HEK293T (cell line): ENCODE measurements around the gene CAV2.

ENCODE experiments used
- ARNT ChIP-seq: fragments of 450-650 bp; IDR thresholded peaks from 2 replicates; pipeline ENCODE4 v1.6.1; 2017; ENCODE audit warnings: mild to moderate bottlenecking
- BHLHE40 ChIP-seq: fragments of 450-650 bp; IDR thresholded peaks from 2 replicates; pipeline ENCODE4 v1.6.1; 2016; ENCODE audit warnings: mild to moderate bottlenecking, moderate library complexity, borderline replicate concordance
- CTBP1 ChIP-seq: fragments of 450-650 bp; IDR thresholded peaks from 2 replicates; pipeline ENCODE4 v1.6.1; 2016; ENCODE audit warnings: borderline replicate concordance
- ELF4 ChIP-seq: fragments of 450-650 bp; IDR thresholded peaks from 2 replicates; pipeline ENCODE4 v1.6.1; 2017; ENCODE audit warnings: antibody characterized with exemption
- FOXA1 ChIP-seq: fragments of 450-650 bp; IDR thresholded peaks from 2 replicates; pipeline ENCODE4 v1.6.1; 2016; ENCODE audit warnings: mild to moderate bottlenecking
- FOXK2 ChIP-seq: fragments of 450-650 bp; IDR thresholded peaks from 2 replicates; pipeline ENCODE4 v1.6.1; 2016; ENCODE audit warnings: mild to moderate bottlenecking
- FOXM1 ChIP-seq: fragments of 450-650 bp; IDR thresholded peaks from 2 replicates; pipeline ENCODE4 v1.6.1; 2017; ENCODE audit warnings: mild to moderate bottlenecking, borderline replicate concordance
- HDGF ChIP-seq: fragments of 450-650 bp; IDR thresholded peaks from 2 replicates; pipeline ENCODE4 v1.6.1; 2017; ENCODE audit warnings: antibody characterized with exemption, borderline replicate concordance
- LEF1 ChIP-seq: fragments of 450-650 bp; IDR thresholded peaks from 2 replicates; pipeline ENCODE4 v1.6.1; 2017; ENCODE audit warnings: mild to moderate bottlenecking, borderline replicate concordance
- NFRKB ChIP-seq: fragments of 450-650 bp; IDR thresholded peaks from 2 replicates; pipeline ENCODE4 v1.6.1; 2016; ENCODE audit warnings: mild to moderate bottlenecking, moderate library complexity
- PKNOX1 ChIP-seq: fragments of 450-650 bp; IDR thresholded peaks from 2 replicates; pipeline ENCODE4 v1.6.1; 2016
- SP1 ChIP-seq: fragments of 450-650 bp; IDR thresholded peaks from 2 replicates; pipeline ENCODE4 v1.6.1; 2017
- SUZ12 ChIP-seq: fragments of 450-650 bp; IDR thresholded peaks from 2 replicates; pipeline ENCODE4 v1.6.1; 2016; ENCODE audit warnings: mild to moderate bottlenecking
- ZNF384 ChIP-seq: fragments of 450-650 bp; IDR thresholded peaks from 2 replicates; pipeline ENCODE4 v1.6.1; 2016

GRCh38 chr7:116521046-116521664 lies 21.6 kb downstream of the CAV2 start:
- no peak for TF ChIP-seq ZNF384
- TF ChIP-seq FOXA1 = no peak
- no peak for TF ChIP-seq BHLHE40
- TF ChIP-seq ARNT = no peak
- TF ChIP-seq SUZ12 = no peak
- TF ChIP-seq FOXM1 = no peak
- TF ChIP-seq HDGF = no peak
- TF ChIP-seq NFRKB = no peak
- TF ChIP-seq ELF4 = no peak
- TF ChIP-seq SP1 = no peak
- TF ChIP-seq FOXK2 = no peak
- TF ChIP-seq PKNOX1 = no peak
- TF ChIP-seq CTBP1 = no peak
- TF ChIP-seq LEF1 = no peak
